MM.1S (cell line): ENCODE measurements around the gene CLDN17.

Experiments used
- DNase-seq: peaks from one replicate; pipeline ENCODE4 v3.0.0-alpha.2; 2015
- H2AFZ ChIP-seq: fragments of 300-600 bp; sonication (generic); 2 replicates; pipeline ENCODE4 v1.6.0; 2016; ENCODE audit warnings: antibody characterized with exemption, low read length
- H3F3A ChIP-seq: fragments of 300-600 bp; sonication (generic); 2 replicates; pipeline ENCODE4 v1.6.1; 2016; ENCODE audit warnings: mild to moderate bottlenecking, antibody characterized with exemption, low read length, moderate library complexity, mixed read lengths; ENCODE audit not compliant: insufficient read depth
- H3K27ac ChIP-seq: fragments of 300-600 bp; sonication (generic); 2 replicates; pipeline ENCODE4 v1.5.1; 2016; ENCODE audit warnings: mild to moderate bottlenecking, low read length
- H3K27me3 ChIP-seq: fragments of 300-600 bp; sonication (generic); replicated peaks from 2 replicates; pipeline ENCODE4 v1.6.0; 2016; ENCODE audit warnings: low read length; ENCODE audit not compliant: insufficient read depth
- H3K36me3 ChIP-seq: fragments of 300-600 bp; sonication (generic); replicated peaks from 2 replicates; pipeline ENCODE4 v1.6.1; 2016; ENCODE audit warnings: mild to moderate bottlenecking, low read length, mixed read lengths; ENCODE audit not compliant: insufficient read depth
- H3K4me1 ChIP-seq: fragments of 300-600 bp; sonication (generic); 2 replicates; pipeline ENCODE4 v1.6.1; 2016; ENCODE audit warnings: low read length, mixed read lengths
- H3K4me2 ChIP-seq: fragments of 300-600 bp; sonication (generic); 2 replicates; pipeline ENCODE4 v1.6.0; 2016; ENCODE audit warnings: low read depth, low read length
- H3K4me3 ChIP-seq: fragments of 300-600 bp; sonication (generic); 2 replicates; pipeline ENCODE4 v1.5.1; 2016; ENCODE audit warnings: low read length, mixed read lengths
- H3K79me2 ChIP-seq: fragments of 300-600 bp; sonication (generic); 2 replicates; pipeline ENCODE4 v1.6.1; 2016; ENCODE audit warnings: mixed run types, low read length, mixed read lengths
- H3K9ac ChIP-seq: fragments of 300-600 bp; sonication (generic); 2 replicates; pipeline ENCODE4 v1.6.1; 2016; ENCODE audit warnings: low read length, mixed read lengths
- H3K9me2 ChIP-seq: fragments of 300-600 bp; sonication (generic); replicated peaks from 2 replicates; pipeline ENCODE4 v1.6.1; 2016; ENCODE audit warnings: mild to moderate bottlenecking, low read length, mixed read lengths; ENCODE audit not compliant: insufficient read depth
- H3K9me3 ChIP-seq: fragments of 300-600 bp; sonication (generic); replicated peaks from 2 replicates; pipeline ENCODE4 v1.6.1; 2016; ENCODE audit warnings: mild to moderate bottlenecking, low read length, mixed read lengths; ENCODE audit not compliant: insufficient read depth
- H4K20me1 ChIP-seq: fragments of 300-600 bp; sonication (generic); 2 replicates; pipeline ENCODE4 v1.6.1; 2016; ENCODE audit warnings: mild to moderate bottlenecking, low read length, moderate library complexity, mixed read lengths; ENCODE audit not compliant: insufficient read depth
- CTCF ChIP-seq: fragments of 300-600 bp; sonication (generic); IDR thresholded peaks from 2 replicates; pipeline ENCODE4 v1.5.1; 2016; ENCODE audit warnings: antibody characterized with exemption, low read length, mixed read lengths
- EZH2 ChIP-seq: fragments of 300-600 bp; sonication (generic); optimal IDR thresholded peaks from 2 replicates; pipeline ENCODE3; 2017; ENCODE audit warnings: low read depth, mild to moderate bottlenecking, antibody characterized with exemption, low read length, mixed read lengths
- EZH2phosphoT487 ChIP-seq: fragments of 300-600 bp; sonication (generic); IDR thresholded peaks from 2 replicates; pipeline ENCODE4 v1.6.1; 2018; ENCODE audit warnings: antibody characterized with exemption, low read length

The CLDN17 gene

GRCh38 chr21:30166705-30167104 is at the start of gene CLDN17:
Gene CLDN17, minus strand, starts transcription at chr21:30166805. Its CDS starts 188 bp downstream, at chr21:30166617.
- Histone ChIP-seq H3K79me2 (no peaks in the 10 kb centered on the region), H4K20me1 (no peaks in the 10 kb centered on the region), H2AFZ (no peak within 1 kb of the TSS), H3K4me2 (no peak within 1 kb of the TSS), H3K27me3 (no peaks in the 10 kb centered on the region), H3F3A (no peaks in the 10 kb centered on the region), H3K4me3 (no peak within 1 kb of the TSS), H3K4me1 (no peaks in the 10 kb centered on the region), H3K9me2 (no peaks in the 10 kb centered on the region), H3K27ac (no peak within 1 kb of the TSS), H3K36me3 (no peaks in the 10 kb centered on the region), H3K9me3 (no peaks in the 10 kb centered on the region), H3K9ac (no peak within 1 kb of the TSS)
- TF ChIP-seq CTCF (no peak), EZH2 (no peak), EZH2phosphoT487 (no peak)
- no peak for DNase-seq

GRCh38 chr21:30216041-30216723 is 49.6 kb upstream of the CLDN17 start, which contains the start of gene CLDN8:
Gene CLDN8, minus strand, starts transcription at chr21:30216097. Its CDS starts 172 bp downstream, at chr21:30215925.
- H3K9ac ChIP-seq: no peak within 1 kb of the TSS
- H3F3A ChIP-seq: no peaks in the 10 kb centered on the region
- no peak within 1 kb of the TSS for H3K4me3 ChIP-seq
- no peak within 1 kb of the TSS for H2AFZ ChIP-seq
- H3K27me3 ChIP-seq: no peaks in the 10 kb centered on the region
- H3K4me2 ChIP-seq: no peak within 1 kb of the TSS
- TF ChIP-seq CTCF (no peak), EZH2phosphoT487 (no peak), EZH2 (no peak)
- no peaks in the 10 kb centered on the region for H3K9me3 ChIP-seq
- H3K36me3 ChIP-seq: no peaks in the 10 kb centered on the region
- no peaks in the 10 kb centered on the region for H3K79me2 ChIP-seq
- H3K27ac ChIP-seq: no peak within 1 kb of the TSS
- H3K9me2 ChIP-seq: no peaks in the 10 kb centered on the region
- no peaks in the 10 kb centered on the region for H4K20me1 ChIP-seq
- H3K4me1 ChIP-seq: no peaks in the 10 kb centered on the region
- no peak for DNase-seq

GRCh38 chr21:30211071-30211470 is 44.5 kb upstream of the CLDN17 start:
- Histone ChIP-seq H3F3A (no peaks in the 10 kb centered on the region), H3K27me3 (no peaks in the 10 kb centered on the region), H3K4me1 (no peaks in the 10 kb centered on the region), H3K27ac (no peak overlapping the region), H3K9ac (no peak overlapping the region), H3K4me2 (no peak overlapping the region), H3K36me3 (no peaks in the 10 kb centered on the region), H3K9me2 (no peaks in the 10 kb centered on the region), H3K79me2 (no peaks in the 10 kb centered on the region), H3K4me3 (no peak overlapping the region), H4K20me1 (no peaks in the 10 kb centered on the region), H2AFZ (no peak overlapping the region), H3K9me3 (no peaks in the 10 kb centered on the region)
- no peak for DNase-seq
- TF ChIP-seq EZH2 (no peak), EZH2phosphoT487 (no peak), CTCF (no peak)
